Neural cell (in vitro differentiated cells): Measurements from ENCODE around the gene RNF144B. TPM values are rescaled to one million over a fixed set of nuclear protein-coding genes. Genes with fewer than 3 reads are reported as not detected.

ENCODE experiments used
- H2AFZ ChIP-seq: fragments of 200-600, 300-800 bp; sonication (generic), shearing (Covaris generic); 2 replicates; pipeline ENCODE4 v1.6.0; 2014; ENCODE audit warnings: low read depth, mild to moderate bottlenecking, antibody characterized with exemption, low read length, moderate library complexity
- H3F3A ChIP-seq: fragments of 200-600 bp; shearing (Covaris generic); 2 replicates; pipeline ENCODE4 v1.6.1; 2016; ENCODE audit warnings: mild to moderate bottlenecking, moderate library complexity, mixed read lengths, antibody characterized with exemption, low read length; ENCODE audit not compliant: insufficient read depth, poor library complexity, severe bottlenecking
- H3K27ac ChIP-seq: fragments of 200-600, 300-800 bp; sonication (generic), shearing (Covaris generic); 2 replicates; pipeline ENCODE4 v1.5.1; 2014; ENCODE audit warnings: mild to moderate bottlenecking, low read length, moderate library complexity
- H3K27me3 ChIP-seq: fragments of 300-800, 200-600 bp; sonication (generic), shearing (Covaris generic); 2 replicates; pipeline ENCODE4 v1.6.0; 2014; ENCODE audit warnings: mild to moderate bottlenecking, low read depth, low read length, moderate library complexity; ENCODE audit not compliant: insufficient read depth
- H3K36me3 ChIP-seq: fragments of 300-800, 200-600 bp; sonication (generic), shearing (Covaris generic); 2 replicates; pipeline ENCODE4 v1.5.1; 2014; ENCODE audit warnings: mild to moderate bottlenecking, antibody characterized with exemption, low read length, moderate library complexity; ENCODE audit not compliant: insufficient read depth
- H3K4me2 ChIP-seq: fragments of 300-800, 200-600 bp; sonication (generic), shearing (Covaris generic); 2 replicates; pipeline ENCODE4 v1.6.0; 2014; ENCODE audit warnings: mild to moderate bottlenecking, low read length
- H3K4me3 ChIP-seq: fragments of 300-800, 200-600 bp; sonication (generic), shearing (Covaris generic); 2 replicates; pipeline ENCODE4 v1.5.1; 2014; ENCODE audit warnings: mild to moderate bottlenecking, low read length, moderate library complexity
- H3K79me2 ChIP-seq: fragments of 200-600 bp; shearing (Covaris generic); replicated peaks from 2 replicates; pipeline ENCODE4 v1.6.0; 2014; ENCODE audit warnings: mild to moderate bottlenecking, low read length, moderate library complexity; ENCODE audit not compliant: insufficient read depth
- H3K9ac ChIP-seq: fragments of 300-800, 200-600 bp; sonication (generic), shearing (Covaris generic); 2 replicates; pipeline ENCODE4 v1.6.1; 2016; ENCODE audit warnings: mild to moderate bottlenecking, low read length, mixed read lengths
- H3K9me2 ChIP-seq: fragments of 200-600 bp; shearing (Covaris generic); 2 replicates; pipeline ENCODE4 v1.6.1; 2016; ENCODE audit warnings: mild to moderate bottlenecking, low read length, mixed read lengths; ENCODE audit not compliant: insufficient read depth
- H3K9me3 ChIP-seq: fragments of 200-600, 300-800 bp; sonication (generic), shearing (Covaris generic); 2 replicates; pipeline ENCODE4 v1.6.1; 2016; ENCODE audit warnings: mild to moderate bottlenecking, mixed run types, low read length, moderate library complexity, mixed read lengths
- H4K20me1 ChIP-seq: fragments of 200-600 bp; shearing (Covaris generic); 2 replicates; pipeline ENCODE4 v1.6.1; 2016; ENCODE audit warnings: mild to moderate bottlenecking, mixed run types; ENCODE audit not compliant: insufficient read depth
- EP300 ChIP-seq: fragments of 450-650 bp; conservative IDR thresholded peaks from 2 replicates; pipeline ENCODE4 v1.6.1; 2014; ENCODE audit warnings: antibody characterized with exemption, mild to moderate bottlenecking, moderate library complexity; ENCODE audit not compliant: poor library complexity, severe bottlenecking
- EZH2 ChIP-seq: fragments of 200-600, 300-800 bp; shearing (Covaris generic), sonication (generic); IDR thresholded peaks from 2 replicates; pipeline ENCODE4 v1.6.1; 2014; ENCODE audit warnings: antibody characterized with exemption, low read length, borderline replicate concordance, mild to moderate bottlenecking; ENCODE audit not compliant: insufficient read depth, poor library complexity, severe bottlenecking
- MXI1 ChIP-seq: fragments of 450-650 bp; conservative IDR thresholded peaks from 2 replicates; pipeline ENCODE4 v1.6.1; 2014; ENCODE audit warnings: antibody characterized with exemption, mild to moderate bottlenecking; ENCODE audit not compliant: poor library complexity, severe bottlenecking
- POLR2AphosphoS5 ChIP-seq: IDR thresholded peaks from 2 replicates; pipeline ENCODE4 v1.6.1; 2012
- RAD21 ChIP-seq: fragments of 450-650 bp; conservative IDR thresholded peaks from 2 replicates; pipeline ENCODE4 v1.6.1; 2014; ENCODE audit warnings: antibody characterized with exemption, mild to moderate bottlenecking, moderate library complexity
- REST ChIP-seq: IDR thresholded peaks from 2 replicates; pipeline ENCODE4 v1.6.1; 2012; ENCODE audit warnings: borderline replicate concordance
- SMC3 ChIP-seq: fragments of 450-650 bp; conservative IDR thresholded peaks from 2 replicates; pipeline ENCODE4 v1.6.1; 2014; ENCODE audit warnings: antibody characterized with exemption, mild to moderate bottlenecking, moderate library complexity; ENCODE audit not compliant: poor library complexity
- TAF1 ChIP-seq: IDR thresholded peaks from 2 replicates; pipeline ENCODE4 v1.6.1; 2012; ENCODE audit warnings: low read depth
- polyA plus RNA-seq: library from polyadenylated mRNA; depleted of rRNA; stranded (reverse); fragments of >200 nt; gene quantifications from 2 replicates; pipeline ENCODE4 v1.2.3, GENCODE V29; 2014
- TF ChIP-seq, protein P1 (sequence below): fragments of 450-650 bp; IDR thresholded peaks from 2 replicates; pipeline ENCODE4 v1.5.1; 2014; ENCODE audit warnings: antibody characterized with exemption, mild to moderate bottlenecking, moderate library complexity; ENCODE audit not compliant: poor library complexity, severe bottlenecking

RNF144B gene
- polyA plus RNA-seq, 1 donor from 2014 or later = 0.15 TPM

- Histone ChIP-seq H3K9me3 (no peaks in the 10 kb centered on the region), H2AFZ (no peak overlapping the region), H3K79me2 (no peaks in the 10 kb centered on the region), H3K4me3 (no peak overlapping the region), H3F3A (no peaks in the 10 kb centered on the region), H3K4me2 (no peak overlapping the region), H4K20me1 (no peaks in the 10 kb centered on the region), H3K9ac (no peak overlapping the region), H3K27ac (no peak overlapping the region), H3K9me2 (no peaks in the 10 kb centered on the region), H3K27me3 (no peaks in the 10 kb centered on the region), H3K36me3 (no peaks in the 10 kb centered on the region)
- no peak for TF ChIP-seq EP300
- no peak for TF ChIP-seq RAD21
- no peak for TF ChIP-seq EZH2
- TF ChIP-seq, protein P1, sequence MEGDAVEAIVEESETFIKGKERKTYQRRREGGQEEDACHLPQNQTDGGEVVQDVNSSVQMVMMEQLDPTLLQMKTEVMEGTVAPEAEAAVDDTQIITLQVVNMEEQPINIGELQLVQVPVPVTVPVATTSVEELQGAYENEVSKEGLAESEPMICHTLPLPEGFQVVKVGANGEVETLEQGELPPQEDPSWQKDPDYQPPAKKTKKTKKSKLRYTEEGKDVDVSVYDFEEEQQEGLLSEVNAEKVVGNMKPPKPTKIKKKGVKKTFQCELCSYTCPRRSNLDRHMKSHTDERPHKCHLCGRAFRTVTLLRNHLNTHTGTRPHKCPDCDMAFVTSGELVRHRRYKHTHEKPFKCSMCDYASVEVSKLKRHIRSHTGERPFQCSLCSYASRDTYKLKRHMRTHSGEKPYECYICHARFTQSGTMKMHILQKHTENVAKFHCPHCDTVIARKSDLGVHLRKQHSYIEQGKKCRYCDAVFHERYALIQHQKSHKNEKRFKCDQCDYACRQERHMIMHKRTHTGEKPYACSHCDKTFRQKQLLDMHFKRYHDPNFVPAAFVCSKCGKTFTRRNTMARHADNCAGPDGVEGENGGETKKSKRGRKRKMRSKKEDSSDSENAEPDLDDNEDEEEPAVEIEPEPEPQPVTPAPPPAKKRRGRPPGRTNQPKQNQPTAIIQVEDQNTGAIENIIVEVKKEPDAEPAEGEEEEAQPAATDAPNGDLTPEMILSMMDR = no peak
- TF ChIP-seq TAF1 = no peak
- TF ChIP-seq SMC3 = no peak
- TF ChIP-seq POLR2AphosphoS5 = no peak
- TF ChIP-seq MXI1 = no peak
- no peak for TF ChIP-seq REST
These were observed 84.2 kb downstream of the RNF144B start for GRCh38 chr6:18471232-18471964.

DNA sequence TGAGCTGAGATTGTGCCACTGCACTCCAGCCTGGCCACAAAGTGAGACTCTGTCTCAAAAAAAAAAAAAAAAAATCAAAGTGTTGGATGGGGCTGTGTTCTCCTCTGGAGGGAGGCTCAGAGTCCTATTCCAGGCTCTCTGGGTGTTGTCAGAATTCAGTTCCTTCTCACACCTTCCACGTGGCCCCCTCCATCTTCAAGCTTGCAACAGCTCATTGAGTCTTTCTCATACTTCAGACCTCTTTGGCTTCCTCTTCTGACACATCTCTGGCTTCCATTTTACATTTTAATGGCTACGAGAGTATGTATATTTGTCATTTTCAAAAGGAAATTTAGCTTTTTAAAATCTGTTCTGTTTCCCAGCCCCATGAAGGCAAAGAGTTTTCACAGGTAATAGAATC is 85.8 kb downstream of the RNF144B start:
- no peaks in the 10 kb centered on the region for H3K9me3 ChIP-seq
- H2AFZ ChIP-seq = no peak overlapping the region
- no peaks in the 10 kb centered on the region for H3K9me2 ChIP-seq
- H3K4me3 ChIP-seq = no peak overlapping the region
- H4K20me1 ChIP-seq = no peaks in the 10 kb centered on the region
- TF ChIP-seq REST (no peak), SMC3 (no peak), RAD21 (no peak), MXI1 (no peak), TAF1 (no peak), EP300 (no peak), EZH2 (no peak), POLR2AphosphoS5 (no peak)
- TF ChIP-seq, protein P1 = no peak
- no peak overlapping the region for H3K4me2 ChIP-seq
- H3K27ac ChIP-seq = no peak overlapping the region
- H3K9ac ChIP-seq = no peak overlapping the region
- no peaks in the 10 kb centered on the region for H3K27me3 ChIP-seq
- H3K79me2 ChIP-seq = no peaks in the 10 kb centered on the region
- H3F3A ChIP-seq = no peaks in the 10 kb centered on the region
- no peaks in the 10 kb centered on the region for H3K36me3 ChIP-seq
